Measurements from ENCODE around the gene PDZK1IP1. TPM values are rescaled to one million over a fixed set of nuclear protein-coding genes. Genes with fewer than 3 reads are reported as not detected.
"Not testable (repeated sequence)": the region's sequence is repeated elsewhere in the genome, so short reads cannot be mapped to it uniquely, and the experiment has no call there.

The PDZK1IP1 gene
- total RNA-seq, 4 donors from 2014 or later = 0.78 to 13.0 TPM; not detected in 2

- no peak overlapping the region for H3K4me3 ChIP-seq
- no peaks in the 10 kb centered on the region for H3K36me3 ChIP-seq
- no peak for ATAC-seq
- no peaks in the 10 kb centered on the region for H3K9me3 ChIP-seq
- 60% methylated on average over 2 of the region's 3 CpGs; no CpG with 5 or more reads in 1 of the 2 donors for WGBS, 2 donors (ENCODE audit: low coverage in 1 of 2)
- H3K4me1 ChIP-seq = peaks cover 0 to 12% (median 0%) of the 10 kb centered on the region in 3 donors
- H3K27me3 ChIP-seq = peaks cover 63% of the 10 kb centered on the region
- H3K27ac ChIP-seq = no peak overlapping the region
- no peak for TF ChIP-seq POLR2A (IDR thresholded peaks at IDR 0.05)
- no peak for TF ChIP-seq EP300 (IDR thresholded peaks at IDR 0.05)
- TF ChIP-seq POLR2AphosphoS5 (IDR thresholded peaks at IDR 0.05) = no peak
- no peak for TF ChIP-seq CTCF (IDR thresholded peaks at IDR 0.05)
Measured at GRCh38 chr1:47196622-47197021, 6.8 kb upstream of the PDZK1IP1 start.

- Histone ChIP-seq H3K4me1 (peaks cover 0 to 13% (median 0%) of the 10 kb centered on the region in 3 donors), H3K27me3 (peaks cover 60% of the 10 kb centered on the region)
- not testable (repeated sequence) for H3K4me3 ChIP-seq, H3K36me3 ChIP-seq, H3K9me3 ChIP-seq, ATAC-seq, H3K27ac ChIP-seq
- 81 to 90% methylated on average over 2 to 9 of the region's 9 CpGs for WGBS, 2 donors (ENCODE audit: low coverage in 1 of 2)
Measured at GRCh38 chr1:47195981-47196380, 6.1 kb upstream of the PDZK1IP1 start.

GRCh38 chr1:47194311-47194710 lies 4.5 kb upstream of the PDZK1IP1 start:
- H3K27me3 ChIP-seq = peaks cover 43% of the 10 kb centered on the region
- ATAC-seq = no peak
- H3K4me1 ChIP-seq = peaks cover 0 to 29% (median 8%) of the 10 kb centered on the region in 3 donors
- TF ChIP-seq EP300 (IDR thresholded peaks at IDR 0.05) (no peak), CTCF (IDR thresholded peaks at IDR 0.05) (no peak), POLR2A (IDR thresholded peaks at IDR 0.05) (no peak), POLR2AphosphoS5 (IDR thresholded peaks at IDR 0.05) (no peak)
- no peaks in the 10 kb centered on the region for H3K9me3 ChIP-seq
- H3K4me3 ChIP-seq = no peak overlapping the region
- H3K27ac ChIP-seq = no peak overlapping the region
- no peaks in the 10 kb centered on the region for H3K36me3 ChIP-seq

- not testable (repeated sequence) for ATAC-seq, H3K9me3 ChIP-seq, H3K36me3 ChIP-seq, H3K27ac ChIP-seq, H3K4me3 ChIP-seq
- 72 to 82% methylated on average over 6 to 10 of the region's 10 CpGs for WGBS, 2 donors (ENCODE audit: low coverage in 1 of 2)
- peaks cover 35% of the 10 kb centered on the region for H3K27me3 ChIP-seq
- peaks cover 0 to 29% (median 8%) of the 10 kb centered on the region in 3 donors for H3K4me1 ChIP-seq
Measured at GRCh38 chr1:47193496-47193895, 3.7 kb upstream of the PDZK1IP1 start.

GRCh38 chr1:47192458-47193384 lies 2.9 kb upstream of the PDZK1IP1 start:
- peaks cover 27% of the 10 kb centered on the region for H3K27me3 ChIP-seq
- H3K9me3 ChIP-seq = no peaks in the 10 kb centered on the region
- ATAC-seq = peak; percentile 18
- TF ChIP-seq EP300 (IDR thresholded peaks at IDR 0.05) (no peak), CTCF (IDR thresholded peaks at IDR 0.05) (peak in 3 of 4 experiments; percentile 81 to 94 (median 83)), POLR2AphosphoS5 (IDR thresholded peaks at IDR 0.05) (no peak)
- H3K36me3 ChIP-seq = no peaks in the 10 kb centered on the region
- WGBS, 2 donors (ENCODE audit: low coverage in 1 of 2) = 7 to 43% methylated on average over 2 to 5 of the region's 10 CpGs
- H3K27ac ChIP-seq = no peak overlapping the region
- no peak overlapping the region for H3K4me3 ChIP-seq
- peaks cover 0 to 29% (median 8%) of the 10 kb centered on the region in 3 donors for H3K4me1 ChIP-seq

- H3K4me3 ChIP-seq = no peak overlapping the region
- TF ChIP-seq POLR2AphosphoS5 (IDR thresholded peaks at IDR 0.05) (no peak), POLR2A (IDR thresholded peaks at IDR 0.05) (no peak), CTCF (IDR thresholded peaks at IDR 0.05) (no peak), EP300 (IDR thresholded peaks at IDR 0.05) (no peak)
- peaks cover 0 to 29% (median 8%) of the 10 kb centered on the region in 3 donors for H3K4me1 ChIP-seq
- no peaks in the 10 kb centered on the region for H3K36me3 ChIP-seq
- no peaks in the 10 kb centered on the region for H3K9me3 ChIP-seq
- no peak overlapping the region for H3K27ac ChIP-seq
- no peak for ATAC-seq
- peaks cover 20% of the 10 kb centered on the region for H3K27me3 ChIP-seq
- 61 to 75% methylated on average over 2 of the region's 4 CpGs for WGBS, 2 donors (ENCODE audit: low coverage in 1 of 2)
Measured at GRCh38 chr1:47191940-47192457, 2.2 kb upstream of the PDZK1IP1 start.

Measured in gastroesophageal sphincter (tissue), 4 donors.